Suppressor macrophage (primary cell): ENCODE data around the gene ILDR1.
"Not testable (repeated sequence)": the region's sequence is repeated elsewhere in the genome, so short reads cannot be mapped to it uniquely, and the experiment has no call there.

Experiments used
- DNase-seq, 4 experiments: peaks; one replicate each; pipeline ENCODE4 v3.0.0-alpha.2; 2020 to 2022
- total RNA-seq, 17 experiments: gene quantifications; one replicate each; lab custom pipeline; 2026; ENCODE audit warnings: mixed read lengths in 6 of 17, inconsistent platforms in 3 of 17; lab: John Stamatoyannopoulos, UW

Gene ILDR1
- total RNA-seq = 0 to 2.2 (median 0.24) reads per million in 17 experiments

- DNase-seq = peak in 1 of 4 experiments; percentile 6
Measured at GRCh38 chr3:122021811-122022401, at the start of gene ILDR1. Gene ILDR1 (minus strand): TSS chr3:122022247. CDS start chr3:122022077, 170 bp downstream.

GRCh38 chr3:122067588-122068240, 45.7 kb upstream of the ILDR1 start:
- peak; percentile 48 to 72 (median 65) for DNase-seq

GRCh38 chr3:122067214-122067550, 45.1 kb upstream of the ILDR1 start:
- DNase-seq = peak; percentile 68 to 85 (median 74)

GRCh38 chr3:122066331-122067213, 44.5 kb upstream of the ILDR1 start:
- peak in 3 of 4 experiments; percentile 44 to 55 (median 54) for DNase-seq

- DNase-seq = peak; percentile 56 to 85 (median 69)
Measured at GRCh38 chr3:122064326-122064725, 42.3 kb upstream of the ILDR1 start.

GRCh38 chr3:122063908-122064307, 41.9 kb upstream of the ILDR1 start:
- DNase-seq = peak; percentile 74 to 88 (median 80)

GRCh38 chr3:122060040-122060698, 38.1 kb upstream of the ILDR1 start:
- peak; percentile 81 to 92 (median 87) for DNase-seq

GRCh38 chr3:122058294-122058693, 36.2 kb upstream of the ILDR1 start:
- peak in 2 of 4 experiments; percentile 18 to 37 for DNase-seq

GRCh38 chr3:122057671-122058070, 35.6 kb upstream of the ILDR1 start:
- peak; percentile 37 to 70 (median 64) for DNase-seq

- peak; percentile 84 to 95 (median 91) for DNase-seq
Measured at GRCh38 chr3:122055215-122055614, 33.2 kb upstream of the ILDR1 start, which contains the start of gene CD86. Gene CD86 (plus strand): TSS chr3:122055362. CDS start chr3:122055490, 128 bp downstream.

GRCh38 chr3:122052968-122053367, 30.9 kb upstream of the ILDR1 start:
- DNase-seq = peak in 2 of 4 experiments; percentile 28 to 46

- DNase-seq = not testable (repeated sequence)
Measured at GRCh38 chr3:122047773-122048172, 25.7 kb upstream of the ILDR1 start.

- DNase-seq = not testable (repeated sequence)
Measured at GRCh38 chr3:122047296-122047695, 25.2 kb upstream of the ILDR1 start.

- no peak for DNase-seq
Measured at GRCh38 chr3:122033023-122033422, 11.0 kb upstream of the ILDR1 start.

GRCh38 chr3:122032531-122032930, 10.5 kb upstream of the ILDR1 start:
- DNase-seq = peak in 1 of 4 experiments; percentile 28

GRCh38 chr3:122031123-122031468, 9.0 kb upstream of the ILDR1 start:
- no peak for DNase-seq

GRCh38 chr3:122030381-122031122, 8.5 kb upstream of the ILDR1 start:
- no peak for DNase-seq

GRCh38 chr3:122025296-122025695, 3.2 kb upstream of the ILDR1 start:
- no peak for DNase-seq

GRCh38 chr3:122024800-122025199, 2.8 kb upstream of the ILDR1 start:
- no peak for DNase-seq

- peak; percentile 17 to 58 (median 28) for DNase-seq
Measured at GRCh38 chr3:122023335-122023910, 1.4 kb upstream of the ILDR1 start.

GRCh38 chr3:122021037-122021436, 1.0 kb downstream of the ILDR1 start:
- no peak for DNase-seq
